ENCODE results near the gene MAD1L1. TPM values are rescaled to one million over a fixed set of nuclear protein-coding genes. Genes with fewer than 3 reads are reported as not detected.

MAD1L1 gene
- total and polyA plus RNA-seq, 2 of the 4 experiments (the other 2 are of a cell fraction) = 29.0 to 40.9 TPM

GRCh38 chr7:1823376-1824150 is 409.2 kb downstream of the MAD1L1 start:
- Histone ChIP-seq H2AK9ac (replicated peaks; ENCODE audit: low read depth, low read length, poor library complexity) (no peak overlapping the region), H3K4me1 (ENCODE audit: control insufficient read depth, insufficient read depth, low read length) (no peaks in the 10 kb centered on the region), H4K20me1 (ENCODE audit: insufficient read depth, low read length) (no peaks in the 10 kb centered on the region), H3K4ac (ENCODE audit: low read depth, low read length) (no peak overlapping the region), H2BK5ac (ENCODE audit: low read depth, low read length, poor library complexity, severe bottlenecking) (no peak overlapping the region), H3K36me3 (ENCODE audit: control insufficient read depth, insufficient read depth, low read length) (no peaks in the 10 kb centered on the region), H3K9ac (ENCODE audit: low read depth, low read length) (no peak overlapping the region), H3K9me1 (ENCODE audit: insufficient read depth, low read length) (no peaks in the 10 kb centered on the region), H3K9me3 (ENCODE audit: control insufficient read depth, insufficient read depth, low read length) (no peaks in the 10 kb centered on the region), H4K5ac (ENCODE audit: low read depth, low read length) (no peak overlapping the region), H4K91ac (ENCODE audit: insufficient read depth, low read depth, low read length) (no peak overlapping the region), H3K4me2 (ENCODE audit: low read depth, low read length) (no peak overlapping the region), H3K27me3 (ENCODE audit: control insufficient read depth, insufficient read depth, low read length) (no peaks in the 10 kb centered on the region), H3K4me3 (ENCODE audit: insufficient read depth, low read depth, low read length) (no peak overlapping the region), H2BK120ac (ENCODE audit: low read depth, low read length) (no peak overlapping the region), H3K79me1 (ENCODE audit: low read depth in 1 of 2, low read length in 2 of 2) (no peaks in the 10 kb centered on the region), H3K27ac (ENCODE audit: insufficient read depth, low read length) (no peak overlapping the region), H3K18ac (ENCODE audit: low read depth, low read length) (no peak overlapping the region), H3K56ac (ENCODE audit: extremely low read depth, insufficient read depth, low read length) (no peak overlapping the region), H3K23ac (ENCODE audit: low read depth, low read length) (no peak overlapping the region), H3K14ac (replicated peaks; ENCODE audit: low read depth, low read length) (no peak overlapping the region), H4K8ac (ENCODE audit: low read depth in 2 of 2, low read length in 2 of 2) (no peak overlapping the region), H2AFZ (replicated peaks; ENCODE audit: low read length, poor library complexity) (no peak overlapping the region), H2BK20ac (ENCODE audit: low read depth, low read length) (no peak overlapping the region), H2BK15ac (ENCODE audit: low read depth, low read length) (no peak overlapping the region), H2AK5ac (ENCODE audit: low read depth, low read length) (no peak overlapping the region)
- TF ChIP-seq BHLHE40 (IDR thresholded peaks at IDR 0.05; ENCODE audit: low read depth, low read length) (no peak), SMC3 (IDR thresholded peaks at IDR 0.05; ENCODE audit: low read depth, low read length) (no peak), MXI1 (IDR thresholded peaks at IDR 0.05; ENCODE audit: borderline replicate concordance, low read depth, low read length) (no peak), FOS (IDR thresholded peaks at IDR 0.05; ENCODE audit: low read depth, low read length) (no peak), MAFK (IDR thresholded peaks at IDR 0.05; ENCODE audit: low read depth, low read length) (no peak), RFX5 (IDR thresholded peaks at IDR 0.05; ENCODE audit: low read depth, low read length) (no peak), CTCF (conservative IDR thresholded peaks at IDR 0.05; ENCODE audit: low read depth, low read length) (no peak), USF2 (IDR thresholded peaks at IDR 0.05; ENCODE audit: low read depth, low read length) (no peak), RCOR1 (IDR thresholded peaks at IDR 0.05; ENCODE audit: insufficient replicate concordance, low read length) (no peak), ELK1 (IDR thresholded peaks at IDR 0.05; ENCODE audit: borderline replicate concordance, low read depth, low read length) (no peak), RAD21 (IDR thresholded peaks at IDR 0.05; ENCODE audit: low read length) (no peak), POLR2A (IDR thresholded peaks at IDR 0.05; ENCODE audit: low read depth, low read length) (no peak), MAZ (IDR thresholded peaks at IDR 0.05; ENCODE audit: borderline replicate concordance, low read depth, low read length) (no peak), CHD1 (IDR thresholded peaks at IDR 0.05; ENCODE audit: low read depth, low read length) (no peak), CEBPB (IDR thresholded peaks at IDR 0.05; ENCODE audit: low read depth, low read length) (no peak), NFE2L2 (IDR thresholded peaks at IDR 0.05; ENCODE audit: low read depth, low read length) (no peak)
- POLR2A ChIA-PET (ENCODE audit: unreplicated experiment) = no interaction called here
- in situ Hi-C loops (cut with MboI; ENCODE audit: low sequenced_read_pairs) = no loop called here
- ATAC-seq (ENCODE audit: low read depth) (no peak), DNase-seq (no peak)
- 95% methylated on average over 4 of the region's 24 CpGs; no CpG with 5 or more reads in 1 of the 2 experiments for WGBS, 2 experiments (ENCODE audit: extremely low coverage in 2 of 2, insufficient read length in 1 of 2)
- intact Hi-C loops (cut with micrococcal nuclease) = no loop called here
- no TSS peak for BruUV-seq (replicated peaks)
- CTCF ChIA-PET = no interaction called here
- dilution Hi-C loops (cut with HindIII; ENCODE audit: low sequenced_read_pairs, unreplicated experiment) = no loop called here
